Loucy (cell line): ENCODE data around the gene WFIKKN2.

Experiments used
- EZH2phosphoT487 ChIP-seq: fragments of 200-600 bp; IDR thresholded peaks from 2 replicates; pipeline ENCODE4 v1.6.1; 2018; ENCODE audit warnings: antibody characterized with exemption, mild to moderate bottlenecking, moderate library complexity, borderline replicate concordance
- TF ChIP-seq, protein P1 (sequence below): fragments of 200-600 bp; sonication (generic); conservative IDR thresholded peaks from 2 replicates; pipeline ENCODE4 v1.5.1; 2014; ENCODE audit warnings: mild to moderate bottlenecking, antibody characterized with exemption, low read length

DNA sequence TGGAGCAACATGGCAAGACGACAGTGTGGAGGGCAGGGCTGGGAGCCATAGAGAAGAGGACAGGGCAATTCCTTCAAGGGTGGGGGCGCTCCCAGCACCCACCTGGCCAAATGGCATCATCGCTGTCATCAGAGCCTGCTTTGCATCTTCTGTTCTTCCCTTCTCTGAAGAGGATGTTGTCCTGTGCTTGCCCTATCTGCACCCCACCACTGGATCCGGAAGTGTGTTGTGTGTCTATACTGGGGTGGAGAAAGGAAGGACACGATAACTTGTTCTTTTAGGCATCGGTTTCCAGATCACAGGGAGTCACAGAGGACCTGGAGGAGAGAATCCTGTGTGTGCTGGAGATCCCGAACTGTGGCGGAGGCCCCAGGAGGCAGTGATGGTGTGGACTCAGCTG lies 42.4 kb upstream of the WFIKKN2 start:
- TF ChIP-seq, protein P1, sequence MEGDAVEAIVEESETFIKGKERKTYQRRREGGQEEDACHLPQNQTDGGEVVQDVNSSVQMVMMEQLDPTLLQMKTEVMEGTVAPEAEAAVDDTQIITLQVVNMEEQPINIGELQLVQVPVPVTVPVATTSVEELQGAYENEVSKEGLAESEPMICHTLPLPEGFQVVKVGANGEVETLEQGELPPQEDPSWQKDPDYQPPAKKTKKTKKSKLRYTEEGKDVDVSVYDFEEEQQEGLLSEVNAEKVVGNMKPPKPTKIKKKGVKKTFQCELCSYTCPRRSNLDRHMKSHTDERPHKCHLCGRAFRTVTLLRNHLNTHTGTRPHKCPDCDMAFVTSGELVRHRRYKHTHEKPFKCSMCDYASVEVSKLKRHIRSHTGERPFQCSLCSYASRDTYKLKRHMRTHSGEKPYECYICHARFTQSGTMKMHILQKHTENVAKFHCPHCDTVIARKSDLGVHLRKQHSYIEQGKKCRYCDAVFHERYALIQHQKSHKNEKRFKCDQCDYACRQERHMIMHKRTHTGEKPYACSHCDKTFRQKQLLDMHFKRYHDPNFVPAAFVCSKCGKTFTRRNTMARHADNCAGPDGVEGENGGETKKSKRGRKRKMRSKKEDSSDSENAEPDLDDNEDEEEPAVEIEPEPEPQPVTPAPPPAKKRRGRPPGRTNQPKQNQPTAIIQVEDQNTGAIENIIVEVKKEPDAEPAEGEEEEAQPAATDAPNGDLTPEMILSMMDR: no peak
- no peak for TF ChIP-seq EZH2phosphoT487
